ENCODE measurements around the gene LAMA2. TPM values are rescaled to one million over a fixed set of nuclear protein-coding genes. Genes with fewer than 3 reads are reported as not detected.

Gene LAMA2
- total RNA-seq, 1 donor from 2014 or later: 16.8 TPM

GRCh38 chr6:129183187-129183591 is 300.3 kb downstream of the LAMA2 start:
- DNase-seq: no peak

- no peak for DNase-seq
Measured at GRCh38 chr6:129183681-129184301, 300.9 kb downstream of the LAMA2 start.

- DNase-seq: no peak
Measured at GRCh38 chr6:129184324-129184723, 301.4 kb downstream of the LAMA2 start.

- DNase-seq: no peak
Measured at GRCh38 chr6:129184808-129185366, 301.9 kb downstream of the LAMA2 start.

GRCh38 chr6:129186988-129187387 is 304.1 kb downstream of the LAMA2 start:
- no peak for DNase-seq

GRCh38 chr6:129188306-129188705 is 305.4 kb downstream of the LAMA2 start:
- no peak for DNase-seq

GRCh38 chr6:129188795-129189194 is 305.9 kb downstream of the LAMA2 start:
- DNase-seq: no peak

- DNase-seq: no peak
Measured at GRCh38 chr6:129189266-129189665, 306.3 kb downstream of the LAMA2 start.

- no peak for DNase-seq
Measured at GRCh38 chr6:129191235-129191634, 308.3 kb downstream of the LAMA2 start.

GRCh38 chr6:129192458-129192989 is 309.6 kb downstream of the LAMA2 start:
- no peak for DNase-seq

GRCh38 chr6:129194306-129194941 is 311.5 kb downstream of the LAMA2 start:
- no peak for DNase-seq

- DNase-seq: no peak
Measured at GRCh38 chr6:129195161-129195560, 312.2 kb downstream of the LAMA2 start.

GRCh38 chr6:129195643-129196042 is 312.7 kb downstream of the LAMA2 start:
- no peak for DNase-seq

- no peak for DNase-seq
Measured at GRCh38 chr6:129197154-129197553, 314.2 kb downstream of the LAMA2 start.

GRCh38 chr6:129200151-129200550 is 317.2 kb downstream of the LAMA2 start:
- no peak for DNase-seq

- no peak for DNase-seq
Measured at GRCh38 chr6:129203190-129203900, 320.4 kb downstream of the LAMA2 start.

GRCh38 chr6:129206821-129207220 is 323.9 kb downstream of the LAMA2 start:
- DNase-seq: no peak

GRCh38 chr6:129207832-129208231 is 324.9 kb downstream of the LAMA2 start:
- no peak for DNase-seq

GRCh38 chr6:129208415-129209034 is 325.6 kb downstream of the LAMA2 start:
- no peak for DNase-seq

GRCh38 chr6:129209355-129209754 is 326.4 kb downstream of the LAMA2 start:
- no peak for DNase-seq

GRCh38 chr6:129210684-129211083 is 327.7 kb downstream of the LAMA2 start:
- no peak for DNase-seq

- DNase-seq: no peak
Measured at GRCh38 chr6:129211626-129212025, 328.7 kb downstream of the LAMA2 start.

- DNase-seq: no peak
Measured at GRCh38 chr6:129212081-129212480, 329.1 kb downstream of the LAMA2 start.

Data from occipital lobe (tissue), 2 donors.